ENCODE measurements around the gene MLLT6. TPM values are rescaled to one million over a fixed set of nuclear protein-coding genes. Genes with fewer than 3 reads are reported as not detected.
A peak's percentile ranks its signal among the peaks of the same experiment; 100 is the strongest.

MLLT6 gene
- total RNA-seq, 4 donors from 2014 or later, result 68.7 to 272 (median 100) TPM

DNA sequence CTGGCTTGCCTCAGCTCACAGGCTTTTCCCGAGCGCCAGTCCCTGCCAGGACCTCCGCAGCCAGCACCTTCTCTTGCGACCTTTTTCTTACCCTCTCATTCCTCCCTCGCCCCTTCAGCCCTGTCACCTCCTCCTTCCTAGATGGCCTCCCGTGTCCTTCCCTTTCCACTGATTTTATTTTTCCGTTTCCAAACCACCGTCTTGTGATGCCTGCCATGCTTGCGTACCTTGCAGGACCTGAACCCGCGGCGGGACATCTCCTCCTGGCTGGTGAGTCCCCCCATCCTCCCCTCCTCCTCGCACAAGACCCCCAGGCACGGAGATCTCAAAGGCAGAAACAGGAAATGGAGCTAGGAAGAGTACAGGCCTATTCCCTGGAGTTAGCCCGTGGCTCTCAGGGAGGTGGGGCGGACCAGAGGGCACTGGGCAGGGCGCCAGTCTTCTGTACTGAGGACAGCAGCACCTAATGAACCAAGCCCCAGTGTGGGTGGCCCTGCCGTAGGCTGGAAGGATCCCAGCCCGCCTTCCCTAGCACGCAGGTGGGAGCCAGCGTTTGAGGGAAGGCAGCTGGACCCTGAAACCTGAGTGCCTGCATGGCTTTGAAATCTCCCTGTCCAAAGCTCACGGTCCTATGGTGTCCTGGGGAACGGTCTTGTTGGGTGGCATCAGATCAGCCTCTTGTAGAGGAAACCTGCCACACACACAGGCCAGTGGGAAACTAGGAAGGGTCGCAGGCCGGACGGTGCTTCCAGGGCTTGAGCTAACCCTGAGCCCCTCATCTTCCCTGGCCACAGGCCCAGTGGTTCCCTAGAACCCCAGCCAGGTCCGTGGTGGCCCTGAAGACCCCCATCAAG lies 25.7 kb downstream of the MLLT6 start:
- H3K27ac ChIP-seq, result peak overlapping the region; percentile 94 to 98 (median 96)
- in situ Hi-C loops (cut with MboI; ENCODE audit: low pct_ligation_motif_present in 1 of 4, low pct_unique_long_range_greater_than_20kb in 1 of 4, low sequenced_read_pairs in 3 of 4), result loop anchor here in 3 of 4 donors (5.0 to 10.0 kb wide), 2 partner anchors 53 to 56 kb away; partner anchors contain the start of gene EPOP (in 2 of the 3)
- intact Hi-C loops (cut with DNase I; ENCODE audit: low total_unique reads), result loop anchor here (2.0 kb wide), 1 partner anchor 28 kb away; no protein-coding TSS in a partner anchor
- 0 to 12% methylated on average over 13 to 27 of the region's 27 CpGs for WGBS, 2 donors (ENCODE audit: low coverage in 1 of 2)
- no peaks in the 10 kb centered on the region for H3K36me3 ChIP-seq
- H3K4me3 ChIP-seq, result peak overlapping the region; percentile 75 to 90 (median 81)
- peaks cover 32 to 86% (median 40%) of the 10 kb centered on the region in 4 donors for H3K4me1 ChIP-seq
- no peaks in the 10 kb centered on the region for H3K9me3 ChIP-seq
- H3K27me3 ChIP-seq, result no peaks in the 10 kb centered on the region
- DNase-seq, result peak; percentile 95
- TF ChIP-seq POLR2AphosphoS5 (IDR thresholded peaks at IDR 0.05), result peak; percentile 53 to 92 (median 89)
- TF ChIP-seq EP300 (IDR thresholded peaks at IDR 0.05; ENCODE audit: low read depth), result no peak
- peak; percentile 86 for TF ChIP-seq POLR2A (IDR thresholded peaks at IDR 0.05)

DNA sequence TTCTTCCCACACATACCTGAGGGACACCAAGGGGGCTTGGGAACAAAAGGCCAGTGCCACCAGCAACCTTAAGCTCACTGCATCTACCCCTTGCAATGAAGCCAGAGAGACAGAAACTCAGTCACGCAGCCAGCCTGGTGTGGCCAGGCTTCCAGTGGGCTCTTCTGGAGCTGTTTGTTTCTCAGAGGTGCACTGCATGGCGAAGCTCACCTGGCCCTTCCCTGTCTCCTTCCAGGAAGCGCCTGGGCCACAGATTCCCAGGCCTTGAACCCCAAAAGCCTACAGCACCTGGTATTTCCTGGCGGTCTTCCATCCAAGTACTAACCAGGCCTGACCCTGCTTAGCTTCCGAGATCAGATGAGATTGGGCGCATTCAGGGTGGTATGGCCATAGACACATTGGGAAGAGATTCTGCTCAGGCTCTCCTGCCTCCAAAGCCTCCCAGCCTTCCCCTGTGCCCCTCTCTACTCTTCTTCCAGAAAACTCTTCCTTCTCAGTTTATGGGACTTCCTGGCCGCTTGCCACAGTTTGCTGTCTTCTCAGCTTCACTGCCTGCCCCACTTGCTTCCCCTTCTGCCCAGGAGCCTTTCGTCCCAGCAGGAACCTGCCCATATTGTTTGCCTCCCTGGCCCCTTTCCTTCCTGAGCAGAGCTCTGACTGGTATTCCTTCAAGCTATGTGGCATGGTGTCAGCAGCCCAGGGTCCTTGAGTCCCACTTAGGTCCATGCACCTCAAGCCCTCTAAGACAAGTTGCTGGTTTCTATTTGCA lies 26.6 kb downstream of the MLLT6 start:
- Histone ChIP-seq H3K9me3 (no peaks in the 10 kb centered on the region), H3K4me3 (peak overlapping the region in 3 of 4 donors; percentile 79 to 90 (median 83)), H3K27me3 (no peaks in the 10 kb centered on the region), H3K27ac (peak overlapping the region; percentile 94 to 98 (median 96)), H3K4me1 (peaks cover 32 to 78% (median 40%) of the 10 kb centered on the region in 4 donors), H3K36me3 (no peaks in the 10 kb centered on the region)
- DNase-seq, result peak; percentile 58
- 17 to 42% methylated on average over 1 to 8 of the region's 8 CpGs for WGBS, 2 donors (ENCODE audit: low coverage in 1 of 2)
- in situ Hi-C loops (cut with MboI; ENCODE audit: low pct_ligation_motif_present in 1 of 4, low pct_unique_long_range_greater_than_20kb in 1 of 4, low sequenced_read_pairs in 3 of 4) (loop anchor here in 3 of 4 donors (5.0 to 10.0 kb wide), 2 partner anchors 54 to 57 kb away; partner anchors contain the start of gene EPOP (in 2 of the 3)), intact Hi-C loops (cut with DNase I; ENCODE audit: low total_unique reads) (loop anchor here (2.0 kb wide), 2 partner anchors 29 to 57 kb away; partner anchors contain the start of gene EPOP)
- TF ChIP-seq, protein P1, sequence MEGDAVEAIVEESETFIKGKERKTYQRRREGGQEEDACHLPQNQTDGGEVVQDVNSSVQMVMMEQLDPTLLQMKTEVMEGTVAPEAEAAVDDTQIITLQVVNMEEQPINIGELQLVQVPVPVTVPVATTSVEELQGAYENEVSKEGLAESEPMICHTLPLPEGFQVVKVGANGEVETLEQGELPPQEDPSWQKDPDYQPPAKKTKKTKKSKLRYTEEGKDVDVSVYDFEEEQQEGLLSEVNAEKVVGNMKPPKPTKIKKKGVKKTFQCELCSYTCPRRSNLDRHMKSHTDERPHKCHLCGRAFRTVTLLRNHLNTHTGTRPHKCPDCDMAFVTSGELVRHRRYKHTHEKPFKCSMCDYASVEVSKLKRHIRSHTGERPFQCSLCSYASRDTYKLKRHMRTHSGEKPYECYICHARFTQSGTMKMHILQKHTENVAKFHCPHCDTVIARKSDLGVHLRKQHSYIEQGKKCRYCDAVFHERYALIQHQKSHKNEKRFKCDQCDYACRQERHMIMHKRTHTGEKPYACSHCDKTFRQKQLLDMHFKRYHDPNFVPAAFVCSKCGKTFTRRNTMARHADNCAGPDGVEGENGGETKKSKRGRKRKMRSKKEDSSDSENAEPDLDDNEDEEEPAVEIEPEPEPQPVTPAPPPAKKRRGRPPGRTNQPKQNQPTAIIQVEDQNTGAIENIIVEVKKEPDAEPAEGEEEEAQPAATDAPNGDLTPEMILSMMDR (IDR thresholded peaks at IDR 0.05), result no peak
- no peak for TF ChIP-seq POLR2A (IDR thresholded peaks at IDR 0.05)
- no peak for TF ChIP-seq POLR2AphosphoS5 (IDR thresholded peaks at IDR 0.05)
- no peak for TF ChIP-seq EP300 (IDR thresholded peaks at IDR 0.05; ENCODE audit: low read depth)

DNA sequence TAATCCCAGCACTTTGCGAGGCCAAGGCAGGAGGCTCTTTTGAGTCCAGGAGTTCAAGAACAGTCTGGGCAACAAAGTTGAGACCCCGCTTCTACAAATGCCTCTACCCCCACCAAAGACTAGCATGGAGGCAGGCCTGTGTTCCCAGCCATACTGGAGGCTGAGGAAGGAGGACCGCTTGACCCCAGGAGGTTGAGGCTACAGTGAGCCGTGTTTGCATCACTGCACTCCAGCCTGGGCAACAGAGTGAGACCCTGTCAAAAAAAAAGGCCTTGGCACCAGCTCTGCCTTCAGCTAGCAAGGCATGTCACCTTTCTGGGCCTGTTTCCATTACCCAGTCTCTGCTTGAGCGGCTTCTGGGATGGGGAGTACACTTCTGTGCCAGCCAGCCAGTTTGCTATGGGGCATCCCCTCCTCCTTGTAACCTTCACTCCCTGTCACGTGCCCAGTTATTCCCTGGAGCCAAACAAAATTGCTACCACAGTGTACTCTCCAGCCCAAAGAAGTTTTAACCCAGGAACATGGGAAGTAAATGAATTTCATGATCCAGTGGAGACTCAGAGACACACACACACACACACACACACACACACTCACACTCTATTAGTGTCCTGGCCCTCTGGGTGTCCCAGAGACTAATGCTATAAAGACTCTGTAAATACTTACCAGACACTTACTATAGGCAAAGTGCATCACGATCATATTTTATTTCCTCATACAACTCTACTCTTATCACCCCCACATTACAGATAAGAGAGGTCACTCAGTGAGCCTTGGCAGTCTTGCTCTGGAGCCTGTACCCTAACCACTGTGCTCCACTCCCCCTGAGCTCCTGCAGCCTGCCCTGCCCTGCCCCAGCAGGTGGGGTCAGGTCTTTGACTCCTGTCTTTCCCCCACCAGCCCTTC lies 27.6 kb downstream of the MLLT6 start:
- intact Hi-C loops (cut with DNase I; ENCODE audit: low total_unique reads), result loop anchor here (2.0 kb wide), 1 partner anchor 58 kb away; the partner anchor contains the start of gene EPOP
- H3K27me3 ChIP-seq, result no peaks in the 10 kb centered on the region
- TF ChIP-seq POLR2AphosphoS5 (IDR thresholded peaks at IDR 0.05), result no peak
- peak; percentile 40 for TF ChIP-seq POLR2A (IDR thresholded peaks at IDR 0.05)
- TF ChIP-seq EP300 (IDR thresholded peaks at IDR 0.05; ENCODE audit: low read depth), result no peak
- TF ChIP-seq, protein P1 (IDR thresholded peaks at IDR 0.05), result no peak
- H3K9me3 ChIP-seq, result no peaks in the 10 kb centered on the region
- peak overlapping the region; percentile 94 to 98 (median 96) for H3K27ac ChIP-seq
- H3K36me3 ChIP-seq, result no peaks in the 10 kb centered on the region
- peak; percentile 51 for DNase-seq
- H3K4me3 ChIP-seq, result peak overlapping the region in 1 of 4 donors; percentile 83
- WGBS, 2 donors (ENCODE audit: low coverage in 1 of 2), result 43 to 56% methylated on average over 1 to 7 of the region's 7 CpGs
- in situ Hi-C loops (cut with MboI; ENCODE audit: low pct_ligation_motif_present in 1 of 4, low pct_unique_long_range_greater_than_20kb in 1 of 4, low sequenced_read_pairs in 3 of 4), result loop anchor here in 3 of 4 donors (5.0 to 10.0 kb wide), 2 partner anchors 55 to 58 kb away; partner anchors contain the start of gene EPOP (in 2 of the 3)
- H3K4me1 ChIP-seq, result peaks cover 32 to 69% (median 40%) of the 10 kb centered on the region in 4 donors
